IMR-90 (cell line): ENCODE data around the gene ASB6. TPM values are rescaled to one million over a fixed set of nuclear protein-coding genes. Genes with fewer than 3 reads are reported as not detected.
A peak's percentile ranks its signal among the peaks of the same experiment; 100 is the strongest.

Source experiments
- ATAC-seq: fragments of 200-7000 bp; cut with Tn5 transposase; 2 replicates; pipeline ENCODE4 v1.9.1; 2020; ENCODE audit warnings: low read depth, mild to moderate bottlenecking, moderate library complexity
- BruUV-seq: library from RNA; stranded (reverse); fragments of 400-500 nt; replicated peaks from 2 replicates; lab custom pipeline; 2021; lab: Mats Ljungman, UMichigan
- CTCF ChIA-PET: fragments of 300-600 bp; formaldehyde crosslinking; extraction: SDS; loops from one replicate; lab custom pipeline; 2021; ENCODE audit warnings: antibody characterized with exemption; lab: Yijun Ruan, JAX
- POLR2A ChIA-PET: fragments of 300-600 bp; sonication (Branson Sonifier 250); formaldehyde crosslinking; loops from one replicate; lab custom pipeline; 2022; ENCODE audit warnings: antibody characterized with exemption; ENCODE audit not compliant: unreplicated experiment; lab: Charles Lee
- DNase-seq: peaks from one replicate; pipeline ENCODE4 v3.0.0; 2013
- H2AFZ ChIP-seq: replicated peaks from 2 replicates; pipeline ENCODE3; 2013; ENCODE audit warnings: low read length, mild to moderate bottlenecking; ENCODE audit not compliant: poor library complexity
- H2AK5ac ChIP-seq: 2 replicates; pipeline ENCODE4 v1.6.1; 2013; ENCODE audit warnings: low read depth, low read length, inconsistent platforms
- H2AK9ac ChIP-seq: replicated peaks from 2 replicates; pipeline ENCODE3; 2013; ENCODE audit warnings: mild to moderate bottlenecking, low read depth, low read length, moderate library complexity; ENCODE audit not compliant: poor library complexity
- H2BK120ac ChIP-seq: 2 replicates; pipeline ENCODE4 v1.6.1; 2013; ENCODE audit warnings: low read depth, low read length, inconsistent platforms
- H2BK15ac ChIP-seq: 3 replicates; pipeline ENCODE4 v1.6.1; 2013; ENCODE audit warnings: low read depth, low read length, inconsistent platforms
- H2BK20ac ChIP-seq: 2 replicates; pipeline ENCODE4 v1.6.1; 2013; ENCODE audit warnings: low read depth, mild to moderate bottlenecking, inconsistent platforms, low read length, moderate library complexity
- H2BK5ac ChIP-seq: 2 replicates; pipeline ENCODE4 v1.6.1; 2013; ENCODE audit warnings: mild to moderate bottlenecking, low read depth, low read length, inconsistent platforms; ENCODE audit not compliant: poor library complexity, severe bottlenecking
- H3K14ac ChIP-seq: replicated peaks from 2 replicates; pipeline ENCODE4 v1.6.1; 2013; ENCODE audit warnings: low read depth, low read length, inconsistent platforms
- H3K18ac ChIP-seq: 2 replicates; pipeline ENCODE4 v1.6.1; 2013; ENCODE audit warnings: low read depth, low read length, control low read depth
- H3K23ac ChIP-seq: 2 replicates; pipeline ENCODE4 v1.6.1; 2013; ENCODE audit warnings: low read depth, low read length, inconsistent platforms
- H3K27ac ChIP-seq: 2 replicates; pipeline ENCODE4 v1.5.1; 2013; ENCODE audit warnings: mild to moderate bottlenecking, control low read depth, low read length; ENCODE audit not compliant: insufficient read depth
- H3K27me3 ChIP-seq: 2 replicates; pipeline ENCODE4 v1.6.1; 2013; ENCODE audit warnings: low read length; ENCODE audit not compliant: control insufficient read depth, insufficient read depth
- H3K36me3 ChIP-seq: 2 replicates; pipeline ENCODE4 v1.6.1; 2013; ENCODE audit warnings: low read length, mixed read lengths; ENCODE audit not compliant: control insufficient read depth, insufficient read depth
- H3K4ac ChIP-seq: 2 replicates; pipeline ENCODE4 v1.6.1; 2013; ENCODE audit warnings: low read depth, low read length, inconsistent platforms
- H3K4me1 ChIP-seq: 2 replicates; pipeline ENCODE4 v1.6.1; 2013; ENCODE audit warnings: low read length, mixed read lengths; ENCODE audit not compliant: control insufficient read depth, insufficient read depth
- H3K4me2 ChIP-seq: 2 replicates; pipeline ENCODE4 v1.6.1; 2013; ENCODE audit warnings: low read depth, mild to moderate bottlenecking, control low read depth, low read length, moderate library complexity
- H3K4me3 ChIP-seq: 2 replicates; pipeline ENCODE4 v1.5.1; 2013; ENCODE audit warnings: low read depth, mild to moderate bottlenecking, control low read depth, low read length, moderate library complexity; ENCODE audit not compliant: insufficient read depth
- H3K56ac ChIP-seq: 2 replicates; pipeline ENCODE4 v1.6.1; 2013; ENCODE audit warnings: low read length, inconsistent platforms; ENCODE audit not compliant: insufficient read depth; ENCODE audit errors: extremely low read depth
- H3K79me1 ChIP-seq, 2 experiments: 2 replicates each; pipeline ENCODE4 v1.6.1; 2013; ENCODE audit warnings: low read length in 2 of 2, inconsistent platforms in 1 of 2, low read depth in 1 of 2
- H3K9ac ChIP-seq: 2 replicates; pipeline ENCODE4 v1.6.1; 2013; ENCODE audit warnings: low read depth, low read length, control low read depth
- H3K9me1 ChIP-seq: 2 replicates; pipeline ENCODE4 v1.6.1; 2013; ENCODE audit warnings: low read length, inconsistent platforms; ENCODE audit not compliant: insufficient read depth
- H3K9me3 ChIP-seq: 2 replicates; pipeline ENCODE4 v1.6.1; 2013; ENCODE audit warnings: low read length; ENCODE audit not compliant: control insufficient read depth, insufficient read depth
- H4K20me1 ChIP-seq: 2 replicates; pipeline ENCODE4 v1.6.1; 2013; ENCODE audit warnings: low read length, inconsistent platforms; ENCODE audit not compliant: insufficient read depth
- H4K5ac ChIP-seq: 2 replicates; pipeline ENCODE4 v1.6.1; 2013; ENCODE audit warnings: mild to moderate bottlenecking, low read depth, low read length, control low read depth
- H4K8ac ChIP-seq, 2 experiments: 2 replicates each; pipeline ENCODE4 v1.6.1; 2013; ENCODE audit warnings: low read depth in 2 of 2, low read length in 2 of 2, control low read depth in 1 of 2, inconsistent platforms in 1 of 2
- H4K91ac ChIP-seq: 2 replicates; pipeline ENCODE4 v1.6.1; 2013; ENCODE audit warnings: low read depth, low read length, inconsistent platforms; ENCODE audit not compliant: insufficient read depth
- MAZ ChIP-seq: IDR thresholded peaks from 2 replicates; pipeline ENCODE4 v1.6.1; 2012; ENCODE audit warnings: low read depth, mild to moderate bottlenecking, low read length, improper control_type of control experiment, moderate library complexity, borderline replicate concordance
- RFX5 ChIP-seq: IDR thresholded peaks from 2 replicates; pipeline ENCODE4 v1.8.0; 2012; ENCODE audit warnings: low read depth, mild to moderate bottlenecking, low read length, moderate library complexity
- WGBS, 2 experiments: methylation state at CpG; one replicate each; pipeline versions ENCODE4 v1.1.5 to v1.1.7; 2013; ENCODE audit warnings: missing lambda C conversion rate in 2 of 2; ENCODE audit not compliant: insufficient read length in 1 of 2; ENCODE audit errors: extremely low coverage in 2 of 2; 5-methylcytosine and 5-hydroxymethylcytosine counted together
- dilution Hi-C: fragments of 300-500 bp; cut with HindIII; formaldehyde crosslinking; loops from one replicate; pipeline ENCODE4 v1.14.3; 2018; ENCODE audit warnings: low sequenced_read_pairs; ENCODE audit not compliant: unreplicated experiment
- in situ Hi-C: fragments of 300-500 bp; cut with MboI; formaldehyde crosslinking; loops from 3 replicates; pipeline ENCODE4 v1.14.3; 2019; ENCODE audit warnings: low sequenced_read_pairs, inconsistent platforms, mixed read lengths
- intact Hi-C: fragments of 100-400 bp; cut with micrococcal nuclease; formaldehyde crosslinking; loops from 2 replicates; pipeline ENCODE4 v1.10.0; 2022
- polyA plus RNA-seq, 3 experiments: library from polyadenylated mRNA; depleted of rRNA; stranded (reverse); fragments of >200 nt; gene quantifications; 2 replicates each; pipeline ENCODE4 v1.2.3, GENCODE V29; 2012; ENCODE audit warnings: low replicate concordance in 1 of 3
- total RNA-seq: library from RNA; depleted of rRNA; stranded (reverse); fragments of >200 nt; gene quantifications from 2 replicates; pipeline ENCODE4 v1.2.3, GENCODE V29; 2012

The ASB6 gene
- total and polyA plus RNA-seq, 2 of the 4 experiments (the other 2 are of a cell fraction) = 9.7 to 28.9 TPM

DNA sequence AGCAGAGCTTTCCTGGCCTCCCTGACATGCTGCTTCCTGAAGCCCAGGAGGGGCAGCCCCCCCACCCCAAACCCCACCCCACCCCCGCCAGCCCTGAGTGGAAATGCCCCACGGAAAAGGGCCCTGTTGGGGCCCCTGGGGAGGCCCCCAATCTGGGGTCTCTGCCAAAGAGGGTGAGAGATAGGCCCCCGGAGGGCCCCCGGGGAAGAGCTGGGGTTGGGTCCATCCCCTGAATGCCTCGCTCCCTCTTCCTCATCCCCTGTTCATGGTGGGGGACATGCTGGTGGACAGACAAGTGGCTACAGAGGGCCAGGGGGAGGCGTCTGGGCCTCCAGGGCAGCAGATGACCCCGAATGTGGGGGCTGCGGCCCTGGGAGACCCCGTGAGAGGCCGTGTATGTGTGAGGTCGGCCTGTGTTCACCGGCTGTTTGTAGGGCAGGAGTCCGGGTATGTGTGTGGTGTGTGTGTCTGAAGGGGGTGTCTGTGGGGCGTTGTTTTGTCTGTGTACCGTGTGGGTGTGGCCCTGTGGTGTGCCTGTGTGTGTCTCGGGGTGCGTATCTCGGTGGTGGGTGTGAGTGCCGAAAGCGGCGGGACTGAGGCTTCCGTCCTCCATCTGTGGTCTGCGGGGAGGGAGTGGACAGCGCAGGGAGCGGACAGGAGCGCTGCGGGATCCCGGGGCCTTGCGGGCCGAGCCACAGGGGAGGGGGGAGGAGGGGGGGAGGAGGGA, 32.3 kb downstream of the ASB6 start:
- intact Hi-C loops (loop anchor here (1.0 to 5.0 kb wide), 4 partner anchors 121 to 603 kb away; no protein-coding TSS in a partner anchor), in situ Hi-C loops (loop anchor here (10.0 kb wide), 1 partner anchor 275 kb away; no protein-coding TSS in a partner anchor), dilution Hi-C loops (no loop called here)
- peak overlapping the region; percentile 73 for H3K18ac ChIP-seq
- no peaks in the 10 kb centered on the region for H4K20me1 ChIP-seq
- H3K4me2 ChIP-seq = peak overlapping the region; percentile 58
- ChIA-PET CTCF (no interaction called here), POLR2A (interaction anchor here (0.6 kb wide), 1 partner anchor 467 kb away, joined by 3 read pairs; no protein-coding TSS in a partner anchor)
- H2AK5ac ChIP-seq = peak overlapping the region; percentile 100
- peak overlapping the region; percentile 94 for H2AFZ ChIP-seq
- peak overlapping the region; percentile 99; the same call in 2 of the 3 replicates for H2BK15ac ChIP-seq
- H3K36me3 ChIP-seq = no peaks in the 10 kb centered on the region
- BruUV-seq = no TSS peak
- peak overlapping the region; percentile 99 for H3K4ac ChIP-seq
- no peak overlapping the region for H3K4me3 ChIP-seq
- H3K14ac ChIP-seq = peak overlapping the region; percentile 96
- 0 out of 2 replicates have a peak, but pooled peaks have one; percentile 13 for TF ChIP-seq MAZ
- no peak for TF ChIP-seq RFX5
- H3K56ac ChIP-seq = peak overlapping the region; percentile 48
- peak overlapping the region; percentile 71 for H3K9ac ChIP-seq
- DNase-seq (no peak), ATAC-seq (peak; percentile 3; the same call in 1 of the 2 replicates)
- H3K27ac ChIP-seq = peak overlapping the region; percentile 65
- H3K9me1 ChIP-seq = no peaks in the 10 kb centered on the region
- H3K9me3 ChIP-seq = no peaks in the 10 kb centered on the region
- 22% methylated on average over 8 of the region's 30 CpGs; no CpG with 5 or more reads in 1 of the 2 experiments for WGBS, 2 experiments
- peak overlapping the region; percentile 62 for H4K5ac ChIP-seq
- H2BK5ac ChIP-seq = peak overlapping the region; percentile 67
- H3K23ac ChIP-seq = peak overlapping the region; percentile 89
- H4K91ac ChIP-seq = peak overlapping the region; percentile 97
- peak overlapping the region; percentile 96 to 100 for H4K8ac ChIP-seq
- peak overlapping the region; percentile 77 for H2BK20ac ChIP-seq
- H2AK9ac ChIP-seq = peak overlapping the region; percentile 99
- H2BK120ac ChIP-seq = peak overlapping the region; percentile 97
- peaks cover 16% of the 10 kb centered on the region for H3K4me1 ChIP-seq
- no peaks in the 10 kb centered on the region for H3K27me3 ChIP-seq
- peaks cover 0 to 9% of the 10 kb centered on the region in 2 experiments; a peak in 2 of 4 replicates for H3K79me1 ChIP-seq
